ENCODE results near the gene GK.
"Not testable (repeated sequence)": the region's sequence is repeated elsewhere in the genome, so short reads cannot be mapped to it uniquely, and the experiment has no call there.

Gene GK

DNA sequence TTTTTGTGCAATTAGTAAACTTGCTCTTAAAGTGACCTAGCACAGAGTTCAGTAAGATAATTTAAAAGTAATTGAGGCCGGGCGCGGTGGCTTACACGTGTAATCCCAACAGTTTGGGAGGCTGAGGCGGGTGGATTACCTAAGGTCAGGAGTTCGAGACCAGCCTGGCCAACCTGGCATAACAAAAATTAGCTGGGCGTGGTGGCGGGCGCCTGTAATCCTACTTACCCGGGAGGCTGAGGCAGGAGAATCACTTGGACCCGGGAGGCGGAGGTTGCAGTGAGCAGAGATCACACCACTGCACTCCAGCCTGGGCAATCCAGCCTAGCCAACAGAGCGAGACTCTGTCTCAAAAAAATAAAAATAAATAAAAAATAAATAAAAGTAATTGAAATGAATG, 1.2 kb downstream of the GK start:
- DNase-seq (ENCODE audit: low read depth, low spot score) = not testable (repeated sequence)

DNA sequence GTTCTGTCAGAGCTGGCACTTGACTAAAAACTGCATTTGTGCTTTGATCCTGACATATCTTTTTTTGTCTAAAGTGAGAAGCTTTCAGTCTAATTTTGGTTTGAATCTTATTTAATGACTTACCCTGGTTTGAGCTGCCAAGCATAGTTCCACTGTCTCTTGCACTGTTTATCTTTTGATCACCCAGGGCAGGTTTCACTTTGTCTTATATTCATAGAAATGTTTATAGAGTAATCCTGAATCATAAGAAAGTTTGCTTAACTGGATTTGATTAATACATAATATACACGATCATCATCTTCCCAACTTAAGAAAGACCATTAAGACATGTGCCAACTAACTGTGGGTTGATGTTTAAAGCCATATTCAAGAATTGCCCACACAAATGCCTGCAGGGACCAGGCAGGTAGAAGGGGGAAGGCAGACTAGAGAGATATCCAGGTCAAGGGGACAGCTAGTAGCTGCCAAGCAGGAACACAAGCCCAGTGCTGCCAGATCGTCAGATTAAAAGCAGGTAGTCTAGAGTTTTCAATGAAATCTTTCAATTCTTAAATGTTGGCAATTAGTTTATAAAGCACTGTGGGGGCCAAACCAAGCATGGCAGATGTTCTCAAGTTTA, 1.9 kb downstream of the GK start:
- DNase-seq (ENCODE audit: low read depth, low spot score) = no peak

DNA sequence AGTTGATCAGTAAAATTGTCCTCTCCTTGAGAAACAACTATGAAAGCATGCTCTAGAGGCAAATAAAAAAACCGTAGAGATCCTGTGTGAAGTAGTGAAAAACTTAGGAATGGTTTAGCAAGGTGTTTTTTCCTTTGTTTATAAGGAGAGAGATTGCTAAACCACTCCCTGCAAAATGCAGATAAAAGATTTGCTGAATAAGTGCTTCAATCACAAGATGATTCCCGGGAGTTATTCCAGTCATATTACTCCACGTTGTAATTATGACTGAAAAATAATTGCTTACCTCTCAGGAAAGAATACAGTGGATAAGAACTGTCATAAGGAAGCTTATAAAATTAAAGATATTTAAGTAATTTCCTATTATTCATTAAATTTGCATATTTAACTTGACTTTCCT, 2.8 kb downstream of the GK start:
- DNase-seq (ENCODE audit: low read depth, low spot score) = no peak

DNA sequence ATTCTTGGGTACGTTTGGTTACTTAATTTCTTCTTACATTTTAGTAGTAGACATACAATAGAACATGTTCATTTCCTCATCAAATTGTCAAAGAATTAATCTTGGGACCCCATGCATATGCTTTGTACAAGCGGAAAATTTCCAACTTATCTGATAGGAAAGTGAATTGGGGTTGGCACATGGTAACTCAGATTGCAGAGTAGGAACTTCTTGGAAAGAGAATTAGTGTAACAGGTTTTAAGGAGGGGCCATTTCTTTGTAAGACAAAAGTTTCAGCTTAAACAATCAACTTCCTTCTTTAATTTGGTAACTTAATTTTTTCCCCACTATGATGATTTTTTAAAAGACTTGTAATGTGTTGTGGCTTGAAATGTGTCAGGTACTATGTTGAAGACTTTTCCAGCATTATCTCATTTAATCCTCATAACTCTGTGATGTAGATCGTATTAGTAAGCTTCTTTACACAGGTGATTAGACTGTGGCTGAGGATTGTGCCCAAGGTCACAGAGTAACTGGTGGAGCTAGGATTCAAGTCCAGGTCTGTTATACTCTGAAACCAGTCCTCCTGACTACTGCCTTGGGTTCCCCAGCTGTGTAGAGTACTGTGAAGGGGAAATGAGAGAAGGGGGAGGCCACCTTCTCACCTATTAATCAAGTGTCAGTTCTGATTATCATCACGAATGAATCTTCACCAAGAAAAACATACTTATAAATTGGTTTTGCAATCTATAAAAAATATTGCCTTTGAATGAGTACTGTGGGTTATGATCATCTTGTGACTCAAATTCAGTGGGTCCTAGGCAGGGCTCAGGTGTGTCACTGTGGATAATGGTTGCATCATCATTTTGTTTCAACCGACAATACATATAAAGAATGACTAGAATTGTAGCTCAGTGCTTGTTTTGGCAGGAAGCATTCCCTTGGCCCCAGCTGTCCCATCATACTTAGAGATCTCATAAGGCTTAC, 4.3 kb downstream of the GK start:
- DNase-seq (ENCODE audit: low read depth, low spot score) = no peak

DNA sequence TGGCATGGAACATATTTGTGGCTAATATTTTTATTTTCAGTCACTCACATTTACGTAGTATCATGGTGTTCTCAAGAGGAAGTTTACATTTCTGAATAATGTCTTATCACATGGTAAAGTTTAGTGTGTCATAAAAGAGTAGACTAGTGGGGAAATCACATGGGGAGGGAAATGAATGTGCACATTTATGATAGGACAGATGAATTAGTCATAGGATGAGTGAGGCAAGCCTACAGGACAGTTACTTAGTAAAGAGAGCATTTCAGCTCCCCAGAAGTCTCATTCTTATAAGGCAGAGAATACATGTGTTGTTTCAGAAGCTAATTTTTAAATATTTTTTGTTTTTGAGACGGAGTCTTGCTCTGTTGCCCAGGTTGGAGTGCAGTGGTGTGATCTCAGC, 6.2 kb downstream of the GK start:
- no peak for DNase-seq (ENCODE audit: low read depth, low spot score)

DNA sequence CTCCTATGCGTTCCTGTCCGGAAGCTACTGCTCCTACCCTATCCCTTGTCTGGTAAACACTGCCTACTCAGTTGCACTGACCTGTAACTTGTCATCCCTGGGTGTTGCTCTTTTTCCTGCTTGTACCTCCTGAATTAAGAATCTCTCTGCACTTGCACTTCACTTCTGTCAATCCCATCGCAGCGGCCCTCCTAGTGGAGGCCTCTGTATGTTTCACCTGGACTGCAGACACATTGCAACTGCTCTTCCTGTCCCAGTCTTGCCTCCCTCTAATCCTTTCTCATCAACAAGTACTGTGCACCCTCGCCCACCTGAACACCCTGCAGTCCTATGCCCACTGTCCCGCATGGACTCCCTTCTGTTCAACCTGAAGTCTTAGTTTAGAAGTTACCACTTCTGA, 8.0 kb downstream of the GK start:
- DNase-seq (ENCODE audit: low read depth, low spot score) = no peak

DNA sequence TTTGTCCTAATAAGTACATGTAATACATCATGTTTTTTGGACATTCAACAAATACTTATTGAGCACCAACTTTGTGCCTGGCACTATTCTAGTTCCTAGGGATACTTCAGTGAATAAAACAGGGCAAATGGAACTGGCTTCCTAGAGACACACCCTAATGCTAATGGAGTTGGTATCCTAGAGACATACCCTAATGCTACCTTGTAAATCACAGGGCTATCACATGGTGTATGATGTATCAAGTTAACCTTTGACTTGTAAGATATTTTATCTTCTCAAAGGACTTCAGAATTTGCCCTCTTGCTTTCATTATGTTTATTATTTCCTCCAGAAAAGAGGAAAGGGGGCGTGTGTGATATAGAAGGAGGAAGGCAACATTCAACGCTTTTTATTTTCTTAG, 10.1 kb downstream of the GK start:
- DNase-seq (ENCODE audit: low read depth, low spot score) = no peak

DNA sequence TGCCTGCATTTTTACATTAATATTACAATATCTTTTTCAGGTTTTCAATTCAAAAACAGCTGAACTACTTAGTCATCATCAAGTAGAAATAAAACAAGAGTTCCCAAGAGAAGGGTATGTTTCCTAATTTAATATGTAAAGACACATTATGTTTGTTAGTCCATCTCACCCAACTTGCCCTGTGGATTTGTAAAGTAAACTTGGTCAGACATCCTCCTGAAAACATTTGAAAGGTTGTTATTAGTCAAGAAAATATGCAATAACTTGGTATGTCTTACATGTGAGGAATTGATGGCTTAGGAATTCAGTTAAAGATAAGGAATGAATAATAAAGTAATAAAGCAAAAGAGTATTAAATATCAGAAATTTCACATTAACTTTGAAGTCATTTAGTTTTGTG, 12.2 kb downstream of the GK start:
- no peak for DNase-seq (ENCODE audit: low read depth, low spot score)

DNA sequence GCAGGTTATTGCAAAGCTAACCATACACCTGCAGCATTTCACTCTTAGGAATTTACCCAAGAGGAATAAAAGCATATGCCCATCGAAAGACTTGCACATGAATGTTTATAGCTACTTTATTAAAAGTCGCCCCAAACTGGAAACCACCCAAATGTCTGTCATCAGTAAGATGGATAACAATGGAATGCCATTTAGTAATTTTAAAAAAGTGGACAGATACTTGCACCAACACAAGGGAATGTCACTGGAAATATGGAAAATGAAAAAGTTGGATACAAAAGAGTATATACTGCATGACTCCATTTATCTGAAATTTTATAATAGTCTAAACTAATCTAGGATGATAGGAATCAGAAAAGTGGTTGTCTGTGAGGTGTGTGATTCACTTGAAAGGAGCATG, 12.9 kb downstream of the GK start:
- no peak for DNase-seq (ENCODE audit: low read depth, low spot score)

DNA sequence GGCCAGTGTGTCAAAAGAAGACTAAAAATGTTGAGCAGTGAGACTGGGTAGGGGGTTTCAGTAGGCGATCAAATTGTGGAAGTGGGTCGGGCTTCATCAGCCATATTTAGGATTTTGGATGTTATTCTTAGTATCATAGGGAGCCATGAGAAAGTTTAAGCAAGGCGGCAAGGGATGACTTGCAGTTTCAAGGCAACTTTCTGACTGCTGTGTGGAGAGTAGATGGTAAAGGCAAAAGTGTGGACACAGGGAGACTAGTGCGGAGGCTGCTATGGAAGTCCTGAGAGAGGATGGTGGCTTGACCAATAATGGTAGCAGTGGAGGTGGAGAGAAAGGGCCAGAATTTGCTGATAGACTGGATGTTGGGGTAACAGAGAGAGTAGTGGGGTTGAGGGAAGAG, 15.4 kb downstream of the GK start:
- DNase-seq (ENCODE audit: low read depth, low spot score) = no peak

DNA sequence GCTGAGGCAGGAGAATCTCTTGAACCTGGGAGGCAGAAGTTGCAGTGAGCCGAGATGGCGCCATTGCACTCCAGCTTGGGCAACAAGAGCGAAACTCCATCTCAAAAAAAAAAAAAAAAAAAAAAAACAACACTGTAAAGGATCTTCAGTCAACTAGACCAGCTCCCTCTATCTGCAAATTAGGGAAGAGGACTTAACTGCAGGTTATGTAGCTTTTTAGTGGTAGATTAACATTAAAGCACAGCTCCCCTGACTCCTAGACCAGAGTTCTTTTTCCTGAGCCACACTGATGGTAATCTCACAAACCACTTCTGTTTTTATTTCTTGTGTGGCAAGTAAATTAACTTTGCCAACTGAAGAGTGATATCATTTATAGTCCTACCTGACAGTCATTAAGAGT, 18.0 kb downstream of the GK start:
- not testable (repeated sequence) for DNase-seq (ENCODE audit: low read depth, low spot score)

DNA sequence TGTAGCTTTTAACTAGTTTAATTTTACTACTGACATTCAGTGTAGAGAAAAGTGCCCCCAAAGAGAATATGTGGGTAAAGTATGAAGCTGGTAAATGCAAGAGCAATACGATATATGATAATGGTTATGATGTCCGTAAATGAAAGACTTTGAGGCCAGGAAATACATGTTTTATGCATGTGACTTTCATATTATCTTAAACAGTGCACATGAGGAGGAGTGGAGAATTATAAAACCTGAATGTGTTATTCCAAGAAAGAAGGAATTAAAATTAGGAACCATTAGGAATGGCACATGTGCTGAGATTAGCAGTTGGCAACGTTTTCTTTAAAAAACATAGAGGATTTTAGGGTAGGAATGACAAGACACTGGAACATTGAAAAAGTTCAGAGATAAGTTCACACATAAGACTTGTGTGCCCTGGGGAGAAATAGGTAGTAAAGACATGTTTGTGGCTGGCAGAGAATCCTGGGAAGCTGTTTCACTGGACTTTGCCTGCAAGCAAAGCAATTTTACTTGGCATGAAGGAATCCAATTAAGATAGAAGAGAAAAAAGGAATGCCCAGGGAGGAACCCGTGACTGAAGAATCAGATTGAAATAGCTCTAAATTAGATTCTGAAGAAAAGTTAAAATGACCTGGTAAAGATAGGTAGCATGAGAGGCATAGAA, 20.0 kb downstream of the GK start:
- DNase-seq (ENCODE audit: low read depth, low spot score) = no peak

DNA sequence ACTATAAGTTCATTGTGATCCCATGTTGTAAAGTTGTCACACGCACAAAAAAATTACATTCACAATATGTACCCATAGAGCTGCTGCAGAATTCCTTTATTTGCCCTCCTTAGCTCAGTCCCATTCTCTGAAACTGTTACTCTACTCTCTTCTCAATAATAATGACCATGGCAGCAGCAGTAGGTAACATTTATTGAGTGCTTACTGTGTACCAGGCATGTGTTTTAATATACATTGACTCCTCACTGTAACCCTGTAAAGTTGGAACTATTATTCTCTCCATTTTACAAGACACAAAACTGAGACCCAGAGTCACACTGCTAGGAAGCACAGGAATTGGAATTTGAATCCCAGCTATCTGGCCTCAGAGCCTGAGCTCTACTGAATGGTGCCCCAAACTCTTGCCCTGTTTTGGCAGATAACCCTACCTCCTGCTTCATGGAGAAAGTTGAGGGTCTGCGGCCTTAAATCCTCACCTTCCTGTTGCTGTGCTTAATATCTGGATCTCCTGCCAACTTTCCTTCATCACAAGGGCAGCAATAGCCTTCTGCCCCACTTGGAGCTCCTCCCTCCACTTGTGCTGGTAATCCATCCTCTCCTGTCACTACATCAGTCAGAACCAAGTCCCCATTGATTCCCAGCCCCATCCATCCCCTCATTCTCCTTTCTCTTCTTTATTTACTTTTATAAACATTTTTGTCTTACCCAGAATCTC, 20.8 kb downstream of the GK start:
- DNase-seq (ENCODE audit: low read depth, low spot score) = no peak

DNA sequence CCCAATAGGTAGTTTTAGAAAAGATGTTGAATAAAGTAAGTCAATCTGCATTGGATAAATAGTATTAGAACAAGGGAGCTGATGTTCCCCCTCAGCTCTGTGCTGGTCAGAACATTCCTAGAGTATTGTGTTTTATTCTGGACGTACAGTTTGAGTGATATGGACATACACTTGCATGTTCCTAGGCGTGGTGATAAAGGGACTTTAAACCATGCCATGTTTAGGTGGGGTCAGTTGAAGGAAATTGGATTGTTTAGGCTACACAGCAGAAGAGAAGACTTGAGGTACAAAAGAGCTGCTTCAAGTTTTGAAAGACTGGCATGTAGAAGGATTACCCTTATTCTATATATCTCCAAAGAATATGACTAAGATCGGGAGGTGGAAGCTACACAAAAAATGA, 21.6 kb downstream of the GK start:
- DNase-seq (ENCODE audit: low read depth, low spot score) = no peak

DNA sequence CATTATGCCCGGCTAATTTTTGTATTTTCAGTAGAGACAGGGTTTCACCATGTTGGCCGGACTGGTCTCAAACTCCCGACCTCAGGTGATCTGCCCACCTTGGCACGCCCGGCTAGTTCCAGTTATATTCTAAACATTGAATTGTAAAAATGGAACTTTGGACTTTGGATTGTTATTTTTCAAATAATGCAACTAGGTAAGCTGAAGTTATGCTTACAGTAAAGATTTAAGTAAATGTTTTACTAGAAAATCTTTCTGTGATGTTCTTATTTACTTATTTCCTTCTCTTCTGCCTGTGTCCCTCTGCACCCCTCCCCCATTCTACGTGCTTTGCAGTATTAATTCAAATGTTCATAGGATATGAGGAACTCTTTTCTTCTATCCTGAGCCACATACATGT, 26.1 kb downstream of the GK start:
- DNase-seq (ENCODE audit: low read depth, low spot score) = no peak

DNA sequence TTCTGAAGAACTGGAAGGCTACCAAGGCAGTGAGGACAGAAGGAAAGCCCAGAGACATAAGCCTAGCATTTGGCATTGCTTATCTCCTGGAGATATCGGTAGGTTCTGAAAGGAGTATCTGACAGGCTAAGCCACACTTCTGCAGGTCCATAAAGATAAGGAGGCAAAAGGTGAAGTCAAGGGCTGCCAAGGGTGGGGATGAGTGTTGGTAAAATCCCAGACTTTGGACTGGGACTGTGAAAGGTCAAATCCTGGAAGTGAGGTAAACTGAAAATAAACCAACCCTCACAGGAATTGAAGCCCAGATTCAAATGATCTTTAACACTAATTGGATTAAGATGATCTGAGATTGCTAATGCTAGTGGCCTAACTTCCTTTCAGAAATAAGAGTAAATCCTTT, 27.4 kb downstream of the GK start:
- no peak for DNase-seq (ENCODE audit: low read depth, low spot score)

DNA sequence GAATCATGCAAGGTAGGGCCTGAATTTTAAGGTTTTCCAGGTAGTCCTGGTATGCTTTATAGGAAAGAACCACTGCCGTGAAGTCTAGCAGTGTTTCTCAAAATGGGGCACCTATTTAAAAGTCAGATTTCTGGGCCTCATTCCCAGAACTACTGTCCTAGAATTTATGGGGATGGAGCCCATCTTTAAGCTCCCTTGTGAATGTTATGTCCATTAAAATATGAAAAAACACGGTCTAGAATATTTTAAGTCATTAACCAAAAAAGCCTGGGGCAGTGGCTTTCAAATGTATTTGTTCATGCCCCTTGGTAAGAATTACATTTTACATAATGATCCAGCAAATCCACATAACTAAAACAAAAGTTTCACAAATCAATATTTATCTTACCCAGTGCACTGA, 35.4 kb downstream of the GK start:
- no peak for DNase-seq (ENCODE audit: low read depth, low spot score)

DNA sequence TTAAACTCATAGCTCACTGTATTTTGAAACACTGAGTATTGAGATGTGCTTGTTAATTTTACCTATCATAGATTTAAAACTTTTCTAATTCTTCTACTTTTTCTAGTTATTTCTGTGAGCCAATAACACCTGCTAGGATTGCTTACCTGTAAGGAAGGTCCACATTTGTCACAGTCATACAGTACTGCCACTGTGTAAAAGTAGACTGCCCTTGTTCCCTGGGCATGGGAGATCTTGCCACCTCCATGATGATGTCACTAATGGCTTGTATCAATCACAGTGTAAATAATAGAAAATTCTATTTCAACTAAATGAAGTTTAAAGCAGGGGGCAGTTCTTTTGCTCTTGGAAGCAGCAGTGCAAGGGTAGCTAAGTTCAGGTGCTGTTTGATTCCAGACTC, 35.9 kb downstream of the GK start:
- DNase-seq (ENCODE audit: low read depth, low spot score) = no peak

DNA sequence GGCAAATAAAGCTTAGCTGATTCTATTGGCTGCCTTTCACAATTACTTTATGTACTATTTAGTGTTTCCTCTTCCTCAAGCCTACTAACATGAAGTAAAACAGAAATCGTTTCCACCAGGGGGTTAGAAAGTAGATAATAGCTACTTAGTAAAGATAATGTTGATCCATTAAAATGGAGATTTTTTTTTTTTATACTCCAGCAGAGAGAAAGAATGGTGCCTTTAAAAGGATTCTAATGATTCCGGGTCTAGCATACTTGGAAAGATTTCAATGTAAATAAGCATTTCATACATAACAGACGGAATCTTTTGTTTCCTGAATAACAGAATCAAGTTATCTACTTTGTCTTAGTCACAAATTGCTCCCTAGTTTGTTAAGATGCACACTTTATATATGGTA, 37.1 kb downstream of the GK start:
- DNase-seq (ENCODE audit: low read depth, low spot score) = no peak

DNA sequence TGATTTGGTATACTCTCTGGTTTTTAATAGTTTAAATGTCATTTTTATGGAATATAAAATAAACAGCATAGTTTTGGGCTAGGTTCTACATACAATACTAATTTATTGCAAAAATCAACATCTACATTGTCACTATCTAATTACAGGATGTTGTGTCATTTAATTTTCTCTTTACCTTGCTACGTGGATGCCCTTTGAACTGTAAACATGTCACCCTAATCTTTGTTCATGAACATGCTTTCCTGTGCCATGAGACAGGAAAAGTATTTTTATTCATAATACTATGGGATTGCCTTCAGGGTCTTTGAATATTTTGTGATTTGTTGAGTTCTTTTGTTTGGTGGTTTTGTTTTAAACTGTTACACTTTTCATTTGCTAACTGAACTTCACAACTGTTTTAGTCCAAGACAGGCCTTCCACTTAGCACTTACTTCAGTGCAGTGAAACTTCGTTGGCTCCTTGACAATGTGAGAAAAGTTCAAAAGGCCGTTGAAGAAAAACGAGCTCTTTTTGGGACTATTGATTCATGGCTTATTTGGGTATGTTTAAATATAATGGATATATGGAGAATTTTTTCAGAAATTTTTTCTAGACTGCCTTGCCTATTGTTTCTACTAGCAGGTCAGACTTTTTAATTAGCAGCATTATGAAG, 40.9 kb downstream of the GK start:
- DNase-seq (ENCODE audit: low read depth, low spot score) = no peak

DNA sequence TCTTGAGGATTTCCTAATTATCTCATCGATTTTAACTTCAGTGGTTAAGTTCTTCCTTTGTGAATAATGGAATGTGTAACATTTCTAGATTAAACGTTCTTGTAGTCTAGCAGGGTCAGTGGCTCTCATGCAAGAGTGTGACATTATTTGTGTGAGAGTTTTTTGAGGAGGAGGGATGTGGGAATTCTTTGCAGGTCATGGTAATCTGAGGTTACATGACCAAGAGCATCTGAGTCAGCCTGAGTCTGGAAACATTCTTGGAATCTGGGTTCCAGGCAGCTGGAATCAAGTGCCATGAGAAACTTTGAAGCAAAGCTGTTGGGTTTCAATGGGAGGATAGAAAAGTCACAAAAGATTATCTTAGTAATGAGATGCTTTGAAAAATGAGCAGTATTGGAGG, 49.5 kb downstream of the GK start:
- no peak for DNase-seq (ENCODE audit: low read depth, low spot score)
